ENCODE results near the gene TAOK1. TPM values are rescaled to one million over a fixed set of nuclear protein-coding genes. Genes with fewer than 3 reads are reported as not detected.

TAOK1 gene
- total RNA-seq, 4 donors from 2014 or later = 28.7 to 104 (median 42.8) TPM

DNA sequence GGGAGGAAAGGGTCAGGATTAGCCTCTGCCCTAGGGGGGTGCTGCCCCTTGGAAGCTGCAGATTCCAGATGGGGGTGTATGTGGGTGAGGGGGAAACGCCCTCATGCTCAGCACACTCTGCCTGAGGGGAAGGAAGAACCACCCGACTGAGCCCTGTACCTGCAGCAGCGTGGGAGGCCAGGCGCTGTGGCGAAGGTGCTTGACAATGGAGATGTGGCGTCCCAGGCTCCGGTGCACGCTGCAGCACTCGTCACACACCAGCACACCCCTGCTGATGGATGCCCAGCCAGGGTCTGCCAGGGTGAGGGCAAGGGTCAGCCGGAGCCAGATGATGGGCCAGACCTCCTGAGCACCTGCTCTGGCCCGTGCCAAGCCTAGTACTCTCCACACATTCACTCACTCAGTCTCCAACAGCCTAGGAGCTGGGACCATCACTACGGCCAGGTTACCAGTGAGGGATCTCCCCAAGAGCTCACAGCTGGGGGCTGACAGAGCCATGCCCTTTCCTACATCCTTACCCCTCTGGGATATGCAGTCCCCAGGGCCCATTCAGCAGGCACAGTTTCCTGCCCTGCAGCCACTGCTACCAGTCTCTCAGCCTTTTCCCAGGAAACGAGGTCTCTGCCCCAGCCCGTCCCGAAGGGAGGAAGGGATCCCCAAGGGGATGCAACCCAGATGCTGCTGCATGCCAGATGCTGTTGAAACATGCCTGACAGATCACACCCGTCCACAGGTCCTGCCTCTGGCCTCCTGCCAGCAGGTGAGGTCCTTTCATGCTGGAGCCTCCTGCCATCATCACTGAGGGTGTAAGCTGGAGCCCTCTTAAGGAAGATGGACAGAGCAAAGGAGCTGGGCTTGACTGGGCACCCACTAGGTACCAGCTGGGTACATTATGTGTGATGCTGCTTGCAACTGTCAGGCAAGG, 193.4 kb downstream of the TAOK1 start:
- no peak overlapping the region for H3K4me3 ChIP-seq
- DNase-seq = no peak

GRCh38 chr17:29584452-29585079, 194.4 kb downstream of the TAOK1 start:
- peaks cover 0 to 24% (median 0%) of the 10 kb centered on the region in 3 donors for H3K36me3 ChIP-seq
- no peak for DNase-seq

More for the DNA sequence above, 193.4 kb downstream of the TAOK1 start:
- Histone ChIP-seq H3K9me3 (no peaks in the 10 kb centered on the region), H3K27me3 (no peaks in the 10 kb centered on the region), H3K36me3 (peaks cover 0 to 25% (median 0%) of the 10 kb centered on the region in 3 donors), H3K4me1 (peaks cover 0 to 18% (median 14%) of the 10 kb centered on the region in 4 donors), H3K27ac (no peak overlapping the region)
- no peak for TF ChIP-seq POLR2A (IDR thresholded peaks at IDR 0.05)
- TF ChIP-seq, protein P1, sequence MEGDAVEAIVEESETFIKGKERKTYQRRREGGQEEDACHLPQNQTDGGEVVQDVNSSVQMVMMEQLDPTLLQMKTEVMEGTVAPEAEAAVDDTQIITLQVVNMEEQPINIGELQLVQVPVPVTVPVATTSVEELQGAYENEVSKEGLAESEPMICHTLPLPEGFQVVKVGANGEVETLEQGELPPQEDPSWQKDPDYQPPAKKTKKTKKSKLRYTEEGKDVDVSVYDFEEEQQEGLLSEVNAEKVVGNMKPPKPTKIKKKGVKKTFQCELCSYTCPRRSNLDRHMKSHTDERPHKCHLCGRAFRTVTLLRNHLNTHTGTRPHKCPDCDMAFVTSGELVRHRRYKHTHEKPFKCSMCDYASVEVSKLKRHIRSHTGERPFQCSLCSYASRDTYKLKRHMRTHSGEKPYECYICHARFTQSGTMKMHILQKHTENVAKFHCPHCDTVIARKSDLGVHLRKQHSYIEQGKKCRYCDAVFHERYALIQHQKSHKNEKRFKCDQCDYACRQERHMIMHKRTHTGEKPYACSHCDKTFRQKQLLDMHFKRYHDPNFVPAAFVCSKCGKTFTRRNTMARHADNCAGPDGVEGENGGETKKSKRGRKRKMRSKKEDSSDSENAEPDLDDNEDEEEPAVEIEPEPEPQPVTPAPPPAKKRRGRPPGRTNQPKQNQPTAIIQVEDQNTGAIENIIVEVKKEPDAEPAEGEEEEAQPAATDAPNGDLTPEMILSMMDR (IDR thresholded peaks at IDR 0.05) = no peak

GRCh38 chr17:29585080-29585751, 195.1 kb downstream of the TAOK1 start:
- TF ChIP-seq, protein P1 (IDR thresholded peaks at IDR 0.05) = peak in 4 of 6 experiments; percentile 5 to 16 (median 10)
- TF ChIP-seq POLR2A (IDR thresholded peaks at IDR 0.05) = no peak
- Histone ChIP-seq H3K36me3 (peaks cover 0 to 20% (median 0%) of the 10 kb centered on the region in 3 donors), H3K4me3 (peak overlapping the region in 1 of 4 donors; percentile 20), H3K4me1 (peaks cover 5 to 25% (median 19%) of the 10 kb centered on the region in 4 donors), H3K27ac (peak overlapping the region in 3 of 4 donors; percentile 38 to 48 (median 44)), H3K9me3 (no peaks in the 10 kb centered on the region), H3K27me3 (no peaks in the 10 kb centered on the region)
- peak in 1 of 3 donors; percentile 54 for DNase-seq

More at GRCh38 chr17:29584452-29585079, 194.4 kb downstream of the TAOK1 start:
- Histone ChIP-seq H3K4me1 (peaks cover 0 to 19% (median 14%) of the 10 kb centered on the region in 4 donors), H3K27ac (peak overlapping the region in 2 of 4 donors; percentile 38 to 48), H3K9me3 (no peaks in the 10 kb centered on the region), H3K4me3 (no peak overlapping the region), H3K27me3 (no peaks in the 10 kb centered on the region)
- no peak for TF ChIP-seq POLR2A (IDR thresholded peaks at IDR 0.05)
- TF ChIP-seq, protein P1 (IDR thresholded peaks at IDR 0.05) = no peak

GRCh38 chr17:29586676-29587469, 196.7 kb downstream of the TAOK1 start:
- no peak for DNase-seq
- Histone ChIP-seq H3K27me3 (no peaks in the 10 kb centered on the region), H3K27ac (peak overlapping the region in 1 of 4 donors; percentile 38)

More at GRCh38 chr17:29586676-29587469, 196.7 kb downstream of the TAOK1 start:
- H3K9me3 ChIP-seq = no peaks in the 10 kb centered on the region
- peaks cover 0 to 10% (median 0%) of the 10 kb centered on the region in 3 donors for H3K36me3 ChIP-seq
- TF ChIP-seq POLR2A (IDR thresholded peaks at IDR 0.05) = no peak
- TF ChIP-seq, protein P1 (IDR thresholded peaks at IDR 0.05) = no peak
- no peak overlapping the region for H3K4me3 ChIP-seq
- peaks cover 9 to 41% (median 32%) of the 10 kb centered on the region in 4 donors for H3K4me1 ChIP-seq

Data from Peyer's patch (tissue), 4 donors.